ENCODE measurements around the gene LCK. TPM values are rescaled to one million over a fixed set of nuclear protein-coding genes. Genes with fewer than 3 reads are reported as not detected.
"Not testable (repeated sequence)": the region's sequence is repeated elsewhere in the genome, so short reads cannot be mapped to it uniquely, and the experiment has no call there.

Gene LCK
- total and polyA plus RNA-seq, 2 donors (not counting 1 experiment from before 2014, with no cell fraction given): 22.3 to 23.8 TPM

- no peak overlapping the region for H3K9ac ChIP-seq (ENCODE audit: low read length)
- peaks cover 0 to 27% of the 10 kb centered on the region in 2 experiments for H3K36me3 ChIP-seq (replicated peaks in 1 of 2; ENCODE audit: control extremely low read depth in 1 of 2, control insufficient read depth in 1 of 2, extremely low read depth in 1 of 2, insufficient read depth in 2 of 2, low read length in 1 of 2)
- no peaks in the 10 kb centered on the region for H3K9me3 ChIP-seq (ENCODE audit: control extremely low read depth in 1 of 3, control insufficient read depth in 2 of 3, insufficient read depth in 1 of 3, low read length in 2 of 3)
- 97% methylated on average over 21 of the region's 30 CpGs for WGBS (ENCODE audit: insufficient coverage)
- peaks cover 20 to 26% of the 10 kb centered on the region in 2 donors for H3K4me1 ChIP-seq (ENCODE audit: control insufficient read depth in 2 of 2, insufficient read depth in 2 of 2, low read length in 2 of 2)
- no peaks in the 10 kb centered on the region for H3K27me3 ChIP-seq (replicated peaks in 1 of 4; ENCODE audit: control extremely low read depth in 1 of 4, control insufficient read depth in 3 of 4, insufficient read depth in 4 of 4, low read length in 3 of 4)
- ATAC-seq (ENCODE audit: low read depth): no peak
- DNase-seq: no peak
- H3K79me2 ChIP-seq (ENCODE audit: control insufficient read depth, insufficient read depth, low read length): peaks cover 41% of the 10 kb centered on the region
- no peaks in the 10 kb centered on the region for H4K20me1 ChIP-seq (ENCODE audit: control insufficient read depth, insufficient read depth, low read length, poor library complexity, severe bottlenecking)
- ChIA-PET CTCF (interaction anchor here (0.6 to 1.3 kb wide), 3 partner anchors 27 to 578 kb away, joined by 3 to 5 read pairs (median 3); no protein-coding TSS in a partner anchor), POLR2A (interaction anchor here (0.6 to 0.7 kb wide), 3 partner anchors 14 to 1006 kb away, joined by 4 to 7 read pairs (median 5); no protein-coding TSS in a partner anchor)
- Mint-ChIP-seq H3K27ac (no peak overlapping the region), H3K4me1 (peaks cover 27% of the 10 kb centered on the region), H3K27me3 (no peaks in the 10 kb centered on the region), H3K4me3 (no peak overlapping the region), H3K9me3 (ENCODE audit: insufficient read depth) (no peaks in the 10 kb centered on the region)
- TF ChIP-seq EZH2 (IDR thresholded peaks at IDR 0.05; ENCODE audit: borderline replicate concordance, insufficient read depth, low read depth, low read length, poor library complexity, severe bottlenecking) (no peak), CTCF (IDR thresholded peaks at IDR 0.05) (no peak)
- H3K4me3 ChIP-seq (ENCODE audit: control extremely low read depth in 1 of 5, extremely low read depth in 1 of 5, insufficient read depth in 1 of 5, low read depth in 2 of 5, low read length in 4 of 5): no peak overlapping the region
- intact Hi-C loops (cut with micrococcal nuclease): no loop called here
- H2AFZ ChIP-seq (ENCODE audit: insufficient read depth, low read depth, low read length, poor library complexity, severe bottlenecking): no peak overlapping the region
- peak overlapping the region; percentile 50 for H3K4me2 ChIP-seq (replicated peaks; ENCODE audit: low read depth, low read length, poor library complexity, severe bottlenecking)
- H3K27ac ChIP-seq (ENCODE audit: low read length in 2 of 2): no peak overlapping the region
These were observed 25.1 kb downstream of the LCK start for GRCh38 chr1:32276032-32276782.

- H3K27ac ChIP-seq (ENCODE audit: low read length in 2 of 2); H3K4me3 ChIP-seq (ENCODE audit: control extremely low read depth in 1 of 5, extremely low read depth in 1 of 5, insufficient read depth in 1 of 5, low read depth in 2 of 5, low read length in 4 of 5); H3K9ac ChIP-seq (ENCODE audit: low read length); H4K20me1 ChIP-seq (ENCODE audit: control insufficient read depth, insufficient read depth, low read length, poor library complexity, severe bottlenecking); CTCF ChIA-PET; DNase-seq; ATAC-seq (ENCODE audit: low read depth); H3K4me3 Mint-ChIP-seq; H3K4me2 ChIP-seq (replicated peaks; ENCODE audit: low read depth, low read length, poor library complexity, severe bottlenecking); H3K27me3 Mint-ChIP-seq; H3K79me2 ChIP-seq (ENCODE audit: control insufficient read depth, insufficient read depth, low read length); H3K4me1 Mint-ChIP-seq; H3K9me3 ChIP-seq (ENCODE audit: control extremely low read depth in 1 of 3, control insufficient read depth in 2 of 3, insufficient read depth in 1 of 3, low read length in 2 of 3); H2AFZ ChIP-seq (ENCODE audit: insufficient read depth, low read depth, low read length, poor library complexity, severe bottlenecking); H3K9me3 Mint-ChIP-seq (ENCODE audit: insufficient read depth); H3K4me1 ChIP-seq (ENCODE audit: control insufficient read depth in 2 of 2, insufficient read depth in 2 of 2, low read length in 2 of 2); intact Hi-C loops (cut with micrococcal nuclease); H3K27ac Mint-ChIP-seq; H3K27me3 ChIP-seq (replicated peaks in 1 of 4; ENCODE audit: control extremely low read depth in 1 of 4, control insufficient read depth in 3 of 4, insufficient read depth in 4 of 4, low read length in 3 of 4): not testable (repeated sequence)
- POLR2A ChIA-PET: interaction anchor here (1.8 kb wide), 1 partner anchor 37 kb away, joined by 8 read pairs; no protein-coding TSS in a partner anchor
- peaks cover 3 to 18% of the 10 kb centered on the region in 2 experiments for H3K36me3 ChIP-seq (replicated peaks in 1 of 2; ENCODE audit: control extremely low read depth in 1 of 2, control insufficient read depth in 1 of 2, extremely low read depth in 1 of 2, insufficient read depth in 2 of 2, low read length in 1 of 2)
- WGBS (ENCODE audit: insufficient coverage): 100% methylated on average over 2 of the region's 8 CpGs
These were observed 33.7 kb downstream of the LCK start for GRCh38 chr1:32284777-32285176.

Data from B cell (primary cell).